ENCODE results near the gene CNNM3.
"Not testable (repeated sequence)": the region's sequence is repeated elsewhere in the genome, so short reads cannot be mapped to it uniquely, and the experiment has no call there.

The CNNM3 gene

GRCh38 chr2:96861074-96861473, 45.0 kb downstream of the CNNM3 start:
- DNase-seq (ENCODE audit: low read depth, low spot score) = no peak

- DNase-seq (ENCODE audit: low read depth, low spot score) = not testable (repeated sequence)
Observed at GRCh38 chr2:96863056-96863455, 47.0 kb downstream of the CNNM3 start.

GRCh38 chr2:96863575-96864342, 47.7 kb downstream of the CNNM3 start:
- no peak for DNase-seq (ENCODE audit: low read depth, low spot score)

GRCh38 chr2:96864343-96865091, 48.4 kb downstream of the CNNM3 start:
- DNase-seq (ENCODE audit: low read depth, low spot score) = no peak

GRCh38 chr2:96865654-96866053, 49.6 kb downstream of the CNNM3 start:
- no peak for DNase-seq (ENCODE audit: low read depth, low spot score)

GRCh38 chr2:96866149-96866548, 50.1 kb downstream of the CNNM3 start:
- DNase-seq (ENCODE audit: low read depth, low spot score) = no peak

- no peak for DNase-seq (ENCODE audit: low read depth, low spot score)
Observed at GRCh38 chr2:96866586-96866985, 50.5 kb downstream of the CNNM3 start.

- no peak for DNase-seq (ENCODE audit: low read depth, low spot score)
Observed at GRCh38 chr2:96866986-96867755, 51.1 kb downstream of the CNNM3 start.

- DNase-seq (ENCODE audit: low read depth, low spot score) = no peak
Observed at GRCh38 chr2:96867756-96868554, 51.9 kb downstream of the CNNM3 start.

GRCh38 chr2:96868555-96869280, 52.6 kb downstream of the CNNM3 start:
- no peak for DNase-seq (ENCODE audit: low read depth, low spot score)

GRCh38 chr2:96869281-96869821, 53.3 kb downstream of the CNNM3 start:
- no peak for DNase-seq (ENCODE audit: low read depth, low spot score)

- DNase-seq (ENCODE audit: low read depth, low spot score) = no peak
Observed at GRCh38 chr2:96869822-96870625, 54.0 kb downstream of the CNNM3 start, which contains the start of gene SEMA4C. TSS of gene SEMA4C (minus strand) at chr2:96870080. CDS start at chr2:96867886, 2,194 bp downstream.

- DNase-seq (ENCODE audit: low read depth, low spot score) = no peak
Observed at GRCh38 chr2:96870626-96871255, 54.7 kb downstream of the CNNM3 start.

GRCh38 chr2:96872591-96873349, 56.7 kb downstream of the CNNM3 start:
- DNase-seq (ENCODE audit: low read depth, low spot score) = no peak

- DNase-seq (ENCODE audit: low read depth, low spot score) = no peak
Observed at GRCh38 chr2:96873651-96874096, 57.6 kb downstream of the CNNM3 start.

GRCh38 chr2:96874198-96874831, 58.2 kb downstream of the CNNM3 start:
- DNase-seq (ENCODE audit: low read depth, low spot score) = no peak

- DNase-seq (ENCODE audit: low read depth, low spot score) = no peak
Observed at GRCh38 chr2:96875498-96876268, 59.6 kb downstream of the CNNM3 start.
